Gastrocnemius medialis (tissue), 4 donors: ENCODE measurements around the gene WEE1. TPM values are rescaled to one million over a fixed set of nuclear protein-coding genes. Genes with fewer than 3 reads are reported as not detected.

Experiments used
- ATAC-seq, 2 donors: fragments of 150-250 bp; one replicate each; pipeline ENCODE4 v1.9.1; 2016
- DNase-seq, 2 donors: peaks; one replicate each; pipeline ENCODE4 v3.0.0-alpha.2; 2019
- H3K27ac ChIP-seq, 4 donors: fragments of 200-600 bp; sonication (generic); 1 replicate in 1 of 4; 2 replicates in 3 of 4; pipeline ENCODE4 v1.5.1; 2016 to 2018; ENCODE audit warnings: mild to moderate bottlenecking in 2 of 4, moderate library complexity in 1 of 4
- H3K27me3 ChIP-seq, 3 donors: fragments of 200-600 bp; sonication (generic) in 2 of 3; 1 replicate in 1 of 3; 2 replicates in 2 of 3; pipeline versions ENCODE4 v1.5.1 to v1.6.0; 2016 to 2019; ENCODE audit warnings: mild to moderate bottlenecking in 1 of 3, moderate library complexity in 1 of 3
- H3K36me3 ChIP-seq, 2 donors: fragments of 200-600 bp; sonication (generic) in 1 of 2; one replicate each; pipeline ENCODE4 v1.5.1; 2017 to 2018
- H3K4me1 ChIP-seq, 2 donors: fragments of 200-600 bp; sonication (generic) in 1 of 2; one replicate each; pipeline ENCODE4 v1.5.1; 2016 to 2017; ENCODE audit warnings: mild to moderate bottlenecking in 2 of 2
- H3K4me3 ChIP-seq, 4 donors: fragments of 200-600 bp; sonication (generic) in 3 of 4; 1 replicate in 1 of 4; 2 replicates in 3 of 4; pipeline ENCODE4 v1.5.1; 2016 to 2019; ENCODE audit warnings: mild to moderate bottlenecking in 2 of 4
- H3K9me3 ChIP-seq, 3 donors: fragments of 200-600 bp; sonication (generic) in 2 of 3; 1 replicate in 1 of 3; 2 replicates in 2 of 3; pipeline ENCODE4 v1.5.1; 2016 to 2019
- POLR2A ChIP-seq, 2 donors: fragments of 450-650 bp; IDR thresholded peaks; one replicate each; pipeline ENCODE4 v1.6.1; 2017; ENCODE audit warnings: antibody characterized with exemption in 2 of 2, mild to moderate bottlenecking in 2 of 2, moderate library complexity in 2 of 2
- in situ Hi-C, 4 donors: fragments of 200-750 bp; cut with MboI; loops; one replicate each; pipeline versions ENCODE4 v1.15.0 to v1.8.0; 2017; ENCODE audit warnings: low sequenced_read_pairs in 4 of 4
- intact Hi-C: fragments of 100-400 bp; cut with DNase I; formaldehyde crosslinking; loops from one replicate; pipeline ENCODE4 v1.15.1; 2023; ENCODE audit warnings: low total_unique reads
- total RNA-seq, 4 donors: library from RNA; depleted of rRNA; stranded (reverse); fragments of >200 nt; gene quantifications; one replicate each; pipeline versions ENCODE4 v1.1.0 to v1.2.3, GENCODE V29; 2016
- TF ChIP-seq, protein P1 (sequence below), 5 experiments: fragments of 450-650 bp in 3 of 5; fragments of 200-600 bp in 2 of 5; sonication (generic) in 2 of 5; IDR thresholded peaks in 4 of 5; conservative IDR thresholded peaks in 1 of 5; 1 replicate in 4 of 5; 2 replicates in 1 of 5; pipeline ENCODE4 v1.5.1; 2016 to 2019; ENCODE audit warnings: antibody characterized with exemption in 5 of 5, mild to moderate bottlenecking in 3 of 5, moderate library complexity in 3 of 5

Gene WEE1
- total RNA-seq, 4 donors from 2014 or later, result 6.8 to 16.2 (median 10.6) TPM

DNA sequence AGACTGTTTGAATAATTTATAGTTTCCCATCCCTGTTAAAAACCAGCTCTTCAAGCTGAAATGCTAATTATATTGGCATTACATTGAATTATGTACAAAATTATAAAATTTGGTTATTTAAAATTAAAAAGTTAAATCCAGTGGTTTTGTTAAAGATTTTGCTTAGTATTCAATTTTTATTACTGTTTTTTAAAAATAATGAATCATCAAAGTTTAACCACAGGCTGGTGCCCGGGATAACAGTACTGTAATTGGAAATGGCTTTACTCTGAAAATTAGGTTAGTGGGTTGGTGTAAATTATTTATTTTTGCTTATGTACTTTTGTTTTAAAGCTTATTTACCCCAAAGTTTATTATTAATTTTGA lies 45.4 kb upstream of the WEE1 start:
- H3K9me3 ChIP-seq, result no peaks in the 10 kb centered on the region
- H3K4me3 ChIP-seq, result no peak overlapping the region
- peaks cover 0 to 6% of the 10 kb centered on the region in 2 donors for H3K4me1 ChIP-seq
- no peak for ATAC-seq
- no peak for TF ChIP-seq POLR2A (IDR thresholded peaks at IDR 0.05)
- TF ChIP-seq, protein P1, sequence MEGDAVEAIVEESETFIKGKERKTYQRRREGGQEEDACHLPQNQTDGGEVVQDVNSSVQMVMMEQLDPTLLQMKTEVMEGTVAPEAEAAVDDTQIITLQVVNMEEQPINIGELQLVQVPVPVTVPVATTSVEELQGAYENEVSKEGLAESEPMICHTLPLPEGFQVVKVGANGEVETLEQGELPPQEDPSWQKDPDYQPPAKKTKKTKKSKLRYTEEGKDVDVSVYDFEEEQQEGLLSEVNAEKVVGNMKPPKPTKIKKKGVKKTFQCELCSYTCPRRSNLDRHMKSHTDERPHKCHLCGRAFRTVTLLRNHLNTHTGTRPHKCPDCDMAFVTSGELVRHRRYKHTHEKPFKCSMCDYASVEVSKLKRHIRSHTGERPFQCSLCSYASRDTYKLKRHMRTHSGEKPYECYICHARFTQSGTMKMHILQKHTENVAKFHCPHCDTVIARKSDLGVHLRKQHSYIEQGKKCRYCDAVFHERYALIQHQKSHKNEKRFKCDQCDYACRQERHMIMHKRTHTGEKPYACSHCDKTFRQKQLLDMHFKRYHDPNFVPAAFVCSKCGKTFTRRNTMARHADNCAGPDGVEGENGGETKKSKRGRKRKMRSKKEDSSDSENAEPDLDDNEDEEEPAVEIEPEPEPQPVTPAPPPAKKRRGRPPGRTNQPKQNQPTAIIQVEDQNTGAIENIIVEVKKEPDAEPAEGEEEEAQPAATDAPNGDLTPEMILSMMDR (IDR thresholded peaks at IDR 0.05 in 4 of 5, conservative IDR thresholded peaks at IDR 0.05 in 1 of 5), result no peak
- intact Hi-C loops, result no loop called here
- no peak overlapping the region for H3K27ac ChIP-seq
- in situ Hi-C loops, result no loop called here
- H3K27me3 ChIP-seq, result no peaks in the 10 kb centered on the region
- peaks cover 0 to 39% of the 10 kb centered on the region in 2 donors for H3K36me3 ChIP-seq
- DNase-seq, result no peak

DNA sequence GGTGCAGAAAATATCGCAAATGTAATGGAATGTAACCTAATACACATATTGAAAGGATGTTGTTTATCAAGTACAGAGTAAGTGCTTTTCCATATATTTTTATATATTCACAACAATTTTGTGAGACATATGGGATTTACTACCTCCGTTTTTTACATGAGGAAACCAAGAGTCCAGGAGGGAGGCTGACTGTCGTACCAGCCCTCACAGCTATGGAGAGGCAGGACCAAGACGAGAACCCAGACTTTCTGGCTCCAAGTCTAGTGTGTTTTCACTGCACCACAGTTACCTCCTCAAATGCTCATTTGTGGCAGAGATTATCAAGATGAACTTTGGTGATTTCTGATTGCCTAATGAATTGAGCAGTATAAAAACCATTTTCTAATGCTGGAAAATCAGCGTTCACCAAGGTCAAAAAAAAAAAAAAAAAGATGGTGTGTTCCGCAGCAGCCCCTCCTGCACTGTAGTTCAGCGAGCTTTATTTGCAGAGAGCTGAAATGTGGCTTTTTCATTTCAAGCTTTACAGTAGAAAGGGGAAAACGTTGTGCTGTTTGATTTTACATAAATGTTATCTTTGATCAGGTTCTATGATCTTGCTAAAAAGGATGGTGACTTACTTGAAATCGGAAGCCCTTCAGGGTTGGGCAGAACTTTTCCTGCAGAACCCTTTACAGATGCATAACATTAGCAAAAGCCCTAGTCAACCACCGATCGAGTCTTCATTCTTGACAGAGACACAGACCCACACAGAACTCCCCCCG lies 44.7 kb upstream of the WEE1 start:
- DNase-seq (no peak), ATAC-seq (no peak)
- Histone ChIP-seq H3K4me3 (no peak overlapping the region), H3K27me3 (no peaks in the 10 kb centered on the region), H3K9me3 (no peaks in the 10 kb centered on the region), H3K4me1 (peaks cover 0 to 6% of the 10 kb centered on the region in 2 donors), H3K27ac (no peak overlapping the region), H3K36me3 (peaks cover 0 to 39% of the 10 kb centered on the region in 2 donors)
- intact Hi-C loops, result no loop called here
- TF ChIP-seq, protein P1 (IDR thresholded peaks at IDR 0.05 in 4 of 5, conservative IDR thresholded peaks at IDR 0.05 in 1 of 5), result no peak
- TF ChIP-seq POLR2A (IDR thresholded peaks at IDR 0.05), result no peak
- in situ Hi-C loops, result no loop called here

DNA sequence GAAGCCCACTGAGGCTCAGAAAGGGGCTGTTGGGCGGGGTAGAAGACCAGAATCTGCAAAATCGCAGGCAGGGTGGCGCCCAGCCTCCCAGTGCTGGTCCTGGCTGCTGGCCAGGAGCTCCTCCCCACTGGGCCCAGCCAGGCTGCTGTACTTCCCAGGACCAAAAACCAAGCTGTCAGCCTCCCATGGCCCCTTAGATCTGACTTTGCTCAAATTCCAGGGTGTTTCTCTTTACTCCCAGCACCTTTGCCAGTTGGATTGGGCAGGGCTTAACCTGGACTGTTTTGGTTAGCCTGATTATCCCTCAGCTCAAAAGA lies 44.2 kb upstream of the WEE1 start:
- no peak for TF ChIP-seq POLR2A (IDR thresholded peaks at IDR 0.05)
- TF ChIP-seq, protein P1 (IDR thresholded peaks at IDR 0.05 in 4 of 5, conservative IDR thresholded peaks at IDR 0.05 in 1 of 5), result no peak
- DNase-seq, result no peak
- in situ Hi-C loops, result no loop called here
- H3K27me3 ChIP-seq, result no peaks in the 10 kb centered on the region
- H3K36me3 ChIP-seq, result peaks cover 0 to 39% of the 10 kb centered on the region in 2 donors
- intact Hi-C loops, result no loop called here
- no peaks in the 10 kb centered on the region for H3K9me3 ChIP-seq
- ATAC-seq, result no peak
- no peak overlapping the region for H3K27ac ChIP-seq
- no peak overlapping the region for H3K4me3 ChIP-seq
- peaks cover 0 to 6% of the 10 kb centered on the region in 2 donors for H3K4me1 ChIP-seq

DNA sequence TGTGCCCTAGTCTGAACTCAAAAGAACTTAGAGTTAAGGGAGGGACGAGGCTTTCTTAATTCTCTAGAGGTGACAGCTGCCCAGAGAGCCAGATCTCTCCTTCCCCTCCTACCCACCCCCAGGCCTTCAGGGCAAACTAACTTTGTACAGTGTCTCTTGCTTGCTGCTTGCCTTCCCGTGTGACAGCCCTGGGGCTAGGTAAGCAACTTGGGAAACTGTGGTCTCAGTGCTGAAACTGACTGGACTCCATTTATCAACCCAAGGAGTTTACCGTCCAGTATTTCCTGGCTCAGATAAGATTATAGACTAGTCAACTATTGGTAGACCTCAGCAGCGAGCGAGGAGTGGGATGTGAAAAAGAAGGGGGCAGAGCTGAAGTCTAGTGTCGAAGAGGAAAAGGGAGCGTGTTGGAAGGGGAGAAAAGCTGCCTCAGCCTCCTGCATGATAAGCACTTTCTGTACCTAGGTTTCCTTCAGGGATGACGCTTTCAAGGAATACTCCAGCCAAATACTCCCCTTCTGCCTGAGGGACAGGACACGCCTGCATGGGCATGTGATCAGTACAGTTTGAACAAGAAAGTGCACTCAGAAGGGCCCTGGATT lies 43.3 kb upstream of the WEE1 start:
- Histone ChIP-seq H3K27me3 (no peaks in the 10 kb centered on the region), H3K9me3 (no peaks in the 10 kb centered on the region), H3K27ac (no peak overlapping the region), H3K4me1 (peaks cover 0 to 6% of the 10 kb centered on the region in 2 donors), H3K36me3 (peaks cover 0 to 36% of the 10 kb centered on the region in 2 donors), H3K4me3 (no peak overlapping the region)
- intact Hi-C loops, result loop anchor here (10.0 kb wide), 1 partner anchor 225 kb away; no protein-coding TSS in a partner anchor
- TF ChIP-seq, protein P1 (IDR thresholded peaks at IDR 0.05 in 4 of 5, conservative IDR thresholded peaks at IDR 0.05 in 1 of 5), result no peak
- TF ChIP-seq POLR2A (IDR thresholded peaks at IDR 0.05), result no peak
- DNase-seq, result no peak
- no peak for ATAC-seq
- in situ Hi-C loops, result loop anchor here in 1 of 4 donors (10.0 kb wide), 1 partner anchor 85 kb away; no protein-coding TSS in a partner anchor
